ENCODE measurements around the gene IQGAP1. TPM values are rescaled to one million over a fixed set of nuclear protein-coding genes. Genes with fewer than 3 reads are reported as not detected.

IQGAP1 gene
- total RNA-seq, 1 experiment from 2014 or later = 106 TPM

DNA sequence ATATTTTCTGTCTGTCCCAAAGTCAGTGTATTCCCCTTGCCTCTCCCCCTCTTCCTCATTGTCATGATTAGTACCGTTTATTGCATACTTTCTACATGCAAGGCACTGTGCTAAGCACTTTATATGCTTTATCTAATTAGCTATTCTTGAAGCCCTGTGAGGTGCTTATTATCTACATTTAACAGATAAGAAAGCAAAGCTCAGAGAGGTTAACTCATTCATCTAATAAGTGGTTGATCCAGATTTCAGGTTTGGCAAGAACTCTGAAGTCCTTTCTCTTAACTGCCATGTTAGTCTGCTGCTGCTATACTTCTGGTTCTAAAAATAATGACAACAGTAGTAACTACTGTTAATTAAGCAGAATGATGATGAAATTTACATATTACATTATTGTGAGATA is 13.5 kb downstream of the IQGAP1 start (continued):
- TF ChIP-seq ZNF138 (CRISPR knock-in tag; conservative IDR thresholded peaks at IDR 0.05) (no peak), AFF4 (CRISPR knock-in tag; IDR thresholded peaks at IDR 0.05; ENCODE audit: borderline replicate concordance) (no peak), ZNF512 (CRISPR knock-in tag; IDR thresholded peaks at IDR 0.05; ENCODE audit: borderline replicate concordance) (no peak), SMAD3 (CRISPR knock-in tag; IDR thresholded peaks at IDR 0.05; ENCODE audit: borderline replicate concordance) (no peak), RELA (CRISPR knock-in tag; IDR thresholded peaks at IDR 0.05; ENCODE audit: borderline replicate concordance) (no peak)

GRCh38 chr15:90402223-90402622 is 14.2 kb downstream of the IQGAP1 start:
- DNase-seq (ENCODE audit: low spot score) (no peak), ATAC-seq (no peak)
- H3K36me3 Mint-ChIP-seq = no peaks in the 10 kb centered on the region
- CTCF ChIA-PET = interaction anchor here (0.8 to 1.3 kb wide), 2 partner anchors 12 to 14 kb away, joined by 3 to 4 read pairs; partner anchors contain the start of gene IQGAP1
- H3K27ac Mint-ChIP-seq = peak overlapping the region; percentile 95
- H3K9me3 Mint-ChIP-seq = no peaks in the 10 kb centered on the region
- POLR2A ChIA-PET = interaction anchor here (1.1 kb wide), 1 partner anchor 14 kb away, joined by 3 read pairs; no protein-coding TSS in a partner anchor
- TF ChIP-seq RORB (CRISPR knock-in tag; IDR thresholded peaks at IDR 0.05) (no peak), NFATC4 (CRISPR knock-in tag; IDR thresholded peaks at IDR 0.05) (no peak), ZNF121 (CRISPR knock-in tag; IDR thresholded peaks at IDR 0.05) (no peak), ESRRA (CRISPR knock-in tag; IDR thresholded peaks at IDR 0.05; ENCODE audit: borderline replicate concordance) (no peak), ATF2 (CRISPR knock-in tag; IDR thresholded peaks at IDR 0.05; ENCODE audit: borderline replicate concordance, low read depth) (no peak), GRHL2 (CRISPR knock-in tag; IDR thresholded peaks at IDR 0.05; ENCODE audit: insufficient replicate concordance, severe bottlenecking) (no peak), ZNF138 (CRISPR knock-in tag; conservative IDR thresholded peaks at IDR 0.05) (no peak), IRF2 (CRISPR knock-in tag; IDR thresholded peaks at IDR 0.05; ENCODE audit: borderline replicate concordance, low read depth) (no peak), SP1 (CRISPR knock-in tag; conservative IDR thresholded peaks at IDR 0.05) (no peak), HMGXB4 (CRISPR knock-in tag; IDR thresholded peaks at IDR 0.05) (no peak)
- TF ChIP-seq, protein P1, sequence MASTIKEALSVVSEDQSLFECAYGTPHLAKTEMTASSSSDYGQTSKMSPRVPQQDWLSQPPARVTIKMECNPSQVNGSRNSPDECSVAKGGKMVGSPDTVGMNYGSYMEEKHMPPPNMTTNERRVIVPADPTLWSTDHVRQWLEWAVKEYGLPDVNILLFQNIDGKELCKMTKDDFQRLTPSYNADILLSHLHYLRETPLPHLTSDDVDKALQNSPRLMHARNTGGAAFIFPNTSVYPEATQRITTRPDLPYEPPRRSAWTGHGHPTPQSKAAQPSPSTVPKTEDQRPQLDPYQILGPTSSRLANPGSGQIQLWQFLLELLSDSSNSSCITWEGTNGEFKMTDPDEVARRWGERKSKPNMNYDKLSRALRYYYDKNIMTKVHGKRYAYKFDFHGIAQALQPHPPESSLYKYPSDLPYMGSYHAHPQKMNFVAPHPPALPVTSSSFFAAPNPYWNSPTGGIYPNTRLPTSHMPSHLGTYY (CRISPR knock-in tag; IDR thresholded peaks at IDR 0.05) = no peak
- peaks cover 69% of the 10 kb centered on the region for H3K4me1 Mint-ChIP-seq
- H3K4me3 Mint-ChIP-seq = no peak overlapping the region
- H3K27me3 Mint-ChIP-seq (ENCODE audit: low read depth) = no peaks in the 10 kb centered on the region

Measured in WTC11 (cell line).